Stimulated activated CD4-positive, alpha-beta T cell treated with anti-CD3 and anti-CD28 coated beads, Interleukin-15, amount 100 ng/mL, for 24 hours (primary cell): Measurements from ENCODE around the gene SYT2.
A peak's percentile ranks its signal among the peaks of the same experiment; 100 is the strongest.
"Not testable (repeated sequence)": the region's sequence is repeated elsewhere in the genome, so short reads cannot be mapped to it uniquely, and the experiment has no call there.

Experiments
- DNase-seq: peaks from one replicate; pipeline ENCODE4 v3.0.0-alpha.2; 2020

The SYT2 gene

DNA sequence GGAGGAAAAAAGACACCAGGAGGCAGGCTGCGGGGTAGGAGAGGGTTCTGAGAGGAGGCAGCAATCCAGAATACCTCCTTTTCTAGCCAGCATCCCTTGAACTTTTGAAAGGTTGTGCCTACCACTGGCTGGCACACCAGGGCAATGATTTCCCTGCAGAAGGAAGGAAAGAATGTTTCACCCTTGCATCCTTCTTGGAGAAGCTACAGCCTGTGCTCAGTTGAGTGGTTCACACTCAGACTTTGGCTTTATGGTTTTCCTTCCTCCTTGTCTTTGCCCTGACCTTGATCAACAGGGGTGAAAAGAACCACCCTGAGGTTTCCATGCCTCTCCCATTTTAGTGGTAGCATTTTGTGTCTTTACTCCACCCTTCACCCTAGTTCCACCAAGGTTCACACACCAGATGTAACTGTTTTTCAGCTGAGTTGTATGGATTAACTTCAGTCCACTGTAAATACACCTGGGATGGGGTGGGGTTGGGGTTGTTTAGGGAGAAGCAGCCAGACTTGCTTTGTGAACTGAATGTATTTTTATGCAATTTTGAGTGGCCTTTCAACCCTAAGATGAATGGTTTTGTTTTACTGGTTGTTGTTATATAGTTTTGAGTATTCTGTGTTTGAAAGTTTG, 122.3 kb downstream of the SYT2 start:
- DNase-seq: no peak

GRCh38 chr1:202586871-202587270, 123.4 kb downstream of the SYT2 start:
- no peak for DNase-seq

GRCh38 chr1:202586018-202586821, 124.0 kb downstream of the SYT2 start:
- DNase-seq: no peak

- no peak for DNase-seq
Observed at GRCh38 chr1:202585590-202585933, 124.7 kb downstream of the SYT2 start.

DNA sequence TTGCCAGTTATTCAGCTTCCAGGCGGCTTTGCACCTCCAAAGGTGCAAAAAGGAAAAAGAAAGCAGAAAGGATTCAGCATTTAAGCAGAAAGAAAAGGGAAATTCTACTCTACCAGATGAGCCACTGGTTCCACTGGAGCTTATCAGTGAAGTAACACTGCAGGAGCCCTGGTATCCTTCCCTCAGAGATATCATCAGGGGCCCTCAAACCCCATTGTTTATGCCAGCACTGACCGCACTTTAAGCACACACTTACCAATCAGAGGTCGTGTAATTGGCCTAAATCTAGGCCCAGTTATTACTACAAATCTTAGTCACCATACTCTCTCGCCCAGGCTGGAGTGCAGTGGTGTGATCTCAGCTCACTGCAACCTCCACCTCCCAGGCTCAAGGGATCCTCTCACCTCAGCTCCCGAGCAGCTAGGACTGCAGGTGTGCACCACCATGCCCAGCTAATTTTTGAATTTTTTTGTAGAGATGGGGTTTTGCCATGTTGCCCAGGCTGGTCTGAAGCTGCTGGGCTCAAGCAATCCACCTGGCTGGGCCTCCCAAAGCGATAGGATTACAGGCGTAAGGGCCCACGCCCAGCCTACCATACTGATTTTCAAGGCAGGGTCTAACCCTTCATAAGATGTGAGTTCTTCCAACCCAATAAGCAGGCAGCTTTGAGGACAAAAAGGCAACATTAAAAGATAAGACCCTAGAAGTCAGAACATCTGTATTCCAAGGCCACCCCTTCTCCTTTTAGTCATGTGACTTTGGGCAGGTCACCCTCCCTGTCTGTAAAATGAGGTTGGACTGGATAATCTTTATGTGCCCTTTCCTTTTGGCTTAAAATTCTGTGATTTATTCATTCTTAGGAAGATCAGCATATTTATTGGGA, 125.3 kb downstream of the SYT2 start:
- no peak for DNase-seq

GRCh38 chr1:202582350-202582749, 127.9 kb downstream of the SYT2 start:
- DNase-seq: not testable (repeated sequence)

DNA sequence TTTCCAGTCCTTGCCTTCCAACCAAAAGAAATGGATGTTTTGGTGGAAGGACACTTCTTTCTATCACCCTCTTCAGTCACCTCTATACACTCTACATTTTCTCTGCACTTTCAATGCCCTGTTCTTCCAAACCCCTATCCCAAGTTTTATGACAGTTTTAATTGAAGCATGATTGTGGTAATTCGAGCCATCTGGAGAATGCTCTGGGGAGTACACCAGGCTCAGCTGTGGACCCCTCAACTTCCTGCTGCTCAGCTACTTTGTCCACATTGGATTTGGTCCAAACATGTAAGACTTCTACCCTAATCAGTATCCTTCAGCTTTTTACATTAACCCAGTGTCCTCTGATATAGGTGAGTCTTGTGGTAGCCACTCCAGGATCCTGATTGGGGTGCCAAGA, 129.6 kb downstream of the SYT2 start:
- DNase-seq: no peak

DNA sequence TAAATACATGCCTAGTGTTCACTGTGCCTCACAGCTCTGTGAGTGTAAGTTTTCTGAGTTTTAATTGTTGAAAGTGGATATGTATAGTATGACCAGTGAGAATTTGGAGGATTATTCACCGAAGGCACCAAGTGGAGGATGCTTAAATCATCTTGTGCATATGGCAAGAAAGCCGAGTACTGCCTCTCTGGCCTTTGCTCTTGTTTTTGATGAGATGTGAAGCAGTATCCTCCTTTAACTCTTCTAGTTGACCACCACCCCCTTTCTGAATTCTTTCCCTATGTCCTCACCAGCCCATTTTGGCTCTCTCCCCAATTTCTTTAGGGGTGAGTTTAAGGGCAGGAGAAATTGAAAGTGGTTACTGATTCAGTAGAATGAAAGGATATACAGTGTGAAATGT, 130.4 kb downstream of the SYT2 start:
- no peak for DNase-seq

DNA sequence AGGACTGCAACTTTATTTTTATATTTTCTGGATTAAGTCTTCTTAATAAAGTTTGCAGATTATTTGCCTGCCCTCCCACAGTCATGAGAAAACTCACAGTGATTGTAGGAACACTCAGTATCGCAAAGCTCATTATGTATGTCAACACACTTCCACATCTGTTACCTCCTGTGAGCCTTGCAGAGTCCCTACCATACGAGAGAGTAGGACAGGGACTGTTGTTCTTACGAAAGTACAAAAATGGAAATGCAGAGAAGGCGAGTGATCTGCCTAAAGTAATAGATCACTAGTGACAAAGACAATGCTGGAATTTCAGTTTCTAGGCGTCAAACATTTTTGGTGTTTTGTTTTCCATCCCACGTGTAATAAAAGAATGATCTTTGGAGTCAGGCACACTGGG, 131.7 kb downstream of the SYT2 start:
- DNase-seq: no peak

- no peak for DNase-seq
Observed at GRCh38 chr1:202578001-202578504, 132.2 kb downstream of the SYT2 start.

GRCh38 chr1:202577381-202577780, 132.9 kb downstream of the SYT2 start:
- DNase-seq: no peak

DNA sequence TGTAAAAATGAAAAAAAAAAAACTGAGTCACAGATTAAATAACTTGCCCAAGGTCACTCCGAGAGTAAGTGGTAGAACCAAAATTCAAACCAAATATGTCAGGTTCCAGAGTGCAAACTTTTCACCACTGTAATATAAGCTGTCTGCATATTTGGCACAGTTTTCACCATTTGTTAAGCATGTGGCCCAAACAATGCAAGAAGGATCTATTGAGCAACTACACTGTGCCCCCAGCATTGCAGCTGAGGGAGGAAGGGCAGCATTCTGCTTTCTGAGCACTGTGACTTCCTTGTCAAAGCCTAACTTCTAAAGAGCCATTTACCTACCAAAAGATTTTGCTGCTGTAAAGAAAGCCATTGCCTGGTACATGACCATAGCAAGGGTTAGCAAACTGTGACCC, 133.4 kb downstream of the SYT2 start:
- no peak for DNase-seq

- no peak for DNase-seq
Observed at GRCh38 chr1:202575918-202576653, 134.2 kb downstream of the SYT2 start.

GRCh38 chr1:202572867-202573266, 137.4 kb downstream of the SYT2 start:
- no peak for DNase-seq

DNA sequence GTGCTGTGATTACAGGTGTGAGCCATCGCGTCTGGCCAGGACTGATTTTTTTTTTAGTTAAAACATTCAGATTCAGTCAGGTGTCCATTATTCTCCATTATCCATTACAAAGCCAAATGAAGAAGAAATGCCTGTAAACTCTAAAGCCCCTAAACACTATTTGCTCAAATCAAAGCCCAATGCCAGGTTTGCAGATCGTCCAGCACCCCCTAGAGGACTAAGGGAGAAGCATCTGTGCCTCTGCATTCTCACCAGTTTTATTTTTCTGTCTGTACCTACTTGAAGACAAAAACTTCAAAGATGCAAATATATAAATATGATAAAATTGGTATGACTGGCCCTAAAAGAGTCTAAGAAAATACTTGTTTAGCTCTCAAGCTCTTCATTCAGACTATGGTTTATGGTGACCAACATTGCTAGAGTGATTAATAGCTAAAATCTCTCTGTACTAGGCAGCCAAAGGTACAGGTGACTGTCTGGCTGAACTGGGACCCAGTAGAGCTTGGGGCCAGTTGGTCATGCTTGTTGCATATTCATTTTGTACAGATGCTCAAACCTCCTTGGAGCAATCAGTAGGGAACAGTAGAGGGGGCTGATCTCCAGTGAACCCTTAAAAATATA, 138.4 kb downstream of the SYT2 start:
- DNase-seq: peak; percentile 31

DNA sequence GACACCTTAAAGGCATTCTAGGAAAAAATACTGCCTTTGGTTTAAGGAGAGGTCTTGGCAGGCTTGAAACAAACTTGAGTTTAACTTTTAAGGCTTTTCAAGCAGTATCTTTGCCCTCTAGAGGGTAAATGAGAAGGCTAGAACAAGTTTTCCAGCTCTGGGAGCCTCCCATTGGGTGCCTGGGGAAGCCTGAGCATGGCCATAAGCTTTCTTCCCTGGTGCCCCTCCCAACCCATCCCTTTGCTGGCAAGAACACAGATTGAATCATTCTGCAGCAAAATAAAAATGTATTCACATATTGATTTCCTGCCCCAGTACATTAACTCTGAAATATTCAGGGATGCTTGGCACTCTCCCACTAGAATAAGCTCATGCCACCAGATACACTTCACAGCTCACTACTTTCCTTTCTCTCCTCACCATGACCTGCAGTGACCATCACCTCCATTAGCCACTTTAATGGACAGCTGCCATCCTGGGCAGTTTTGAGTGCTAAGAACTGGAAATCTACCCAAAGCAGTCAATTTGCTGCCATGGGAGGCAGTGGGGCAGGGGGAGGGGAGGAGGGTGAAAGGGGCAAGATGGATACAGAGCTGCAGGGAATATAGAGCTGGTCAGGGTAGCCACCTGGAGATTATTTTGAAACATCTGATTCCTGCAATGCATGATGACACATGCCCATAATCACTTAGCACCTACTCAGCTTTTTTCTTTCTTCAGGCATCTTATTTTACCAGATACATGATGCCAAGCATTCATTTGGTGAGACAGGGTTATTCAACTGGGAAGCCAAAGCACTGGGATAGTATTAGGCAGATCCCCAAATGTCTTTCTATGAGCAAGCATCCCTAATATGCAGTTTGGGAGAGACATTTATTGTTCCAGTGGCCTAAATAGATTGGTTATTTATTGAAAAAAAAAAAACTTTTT, 140.6 kb downstream of the SYT2 start:
- DNase-seq: no peak

DNA sequence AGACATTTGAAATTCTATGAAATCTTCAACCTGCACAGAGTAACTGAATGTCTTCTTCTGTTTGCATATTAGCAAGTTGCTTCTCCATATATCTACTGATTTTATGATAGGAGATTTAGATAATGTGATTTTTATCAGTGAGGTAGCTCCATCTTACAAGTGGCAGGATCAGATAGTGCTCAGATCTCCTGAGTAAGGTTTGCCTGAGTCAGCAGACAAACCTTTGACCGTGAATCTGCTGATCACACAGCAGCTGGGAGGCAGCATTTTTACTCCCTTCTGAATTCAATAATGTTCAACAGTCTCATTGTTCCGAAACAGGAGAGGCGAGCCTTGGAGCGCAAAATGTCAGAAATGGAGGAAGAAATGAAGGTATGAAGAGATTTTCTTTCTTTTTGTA, 141.4 kb downstream of the SYT2 start:
- no peak for DNase-seq

DNA sequence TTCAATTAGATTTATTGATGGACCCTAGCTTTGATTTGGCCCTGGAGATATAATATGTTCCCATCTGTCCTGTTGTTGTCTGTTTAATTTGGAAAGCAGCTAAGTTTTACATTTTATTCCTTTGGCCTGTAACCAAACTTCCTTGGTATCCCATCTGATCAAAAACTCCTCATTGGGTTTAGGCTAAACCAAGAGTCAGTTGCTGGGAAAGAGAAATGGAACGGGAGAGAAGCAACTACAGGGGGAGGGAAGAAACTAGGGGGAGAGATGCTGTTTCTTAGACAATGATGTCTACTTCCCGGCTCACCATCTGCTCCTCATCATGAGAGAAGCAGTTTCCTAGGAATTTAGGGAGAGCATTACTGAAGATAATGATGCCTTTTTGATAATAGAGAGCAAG, 141.8 kb downstream of the SYT2 start:
- DNase-seq: no peak

GRCh38 chr1:202567738-202568137, 142.5 kb downstream of the SYT2 start:
- DNase-seq: no peak

- no peak for DNase-seq
Observed at GRCh38 chr1:202565890-202566602, 144.2 kb downstream of the SYT2 start.
